ENCODE measurements around the gene DGCR8.

Gene DGCR8

DNA sequence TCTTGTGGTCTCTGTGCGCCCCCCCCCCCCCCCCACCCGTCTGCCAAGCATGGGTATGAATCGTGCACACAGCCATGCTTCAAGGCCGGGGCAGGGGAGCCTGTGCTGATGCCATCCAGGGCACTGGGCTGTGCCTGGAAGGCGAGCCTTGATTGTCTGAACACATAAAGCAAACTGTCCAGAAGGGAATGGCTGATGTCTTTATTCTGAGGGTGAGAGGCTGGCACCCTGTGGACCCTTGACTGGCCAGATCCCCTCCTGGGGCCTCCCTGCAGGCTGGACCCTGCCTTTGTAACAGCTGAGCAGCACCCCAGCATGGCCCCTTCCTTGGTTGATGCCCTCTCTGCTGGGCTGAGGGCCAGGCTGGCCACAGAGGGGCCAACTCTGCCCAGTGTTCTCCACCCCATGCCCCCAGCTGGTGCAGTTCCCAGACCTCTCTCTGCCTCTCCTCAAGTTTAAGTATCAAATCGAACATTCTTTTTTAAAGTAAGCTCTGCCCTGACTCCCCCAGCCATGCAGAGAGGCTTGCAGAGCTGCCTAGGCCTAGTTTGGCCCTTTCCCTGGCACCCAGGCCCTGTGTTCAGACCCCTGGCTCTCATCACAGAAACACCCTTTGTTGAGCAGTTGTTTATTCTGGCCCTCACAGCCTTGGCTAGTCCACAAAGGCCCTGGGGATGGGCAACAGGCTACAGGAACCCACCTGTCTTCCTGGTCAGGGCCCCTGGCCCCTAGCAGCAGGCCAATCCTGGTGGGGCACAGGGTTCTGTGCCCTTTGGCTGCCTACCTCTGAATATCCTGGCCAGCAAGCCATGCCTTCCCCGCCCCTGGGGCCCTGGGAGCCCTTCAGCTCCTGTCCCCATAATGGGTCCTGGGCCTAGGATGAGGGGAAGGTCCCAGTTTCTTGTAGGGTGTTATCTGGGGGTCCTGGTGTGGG, 31.9 kb downstream of the DGCR8 start:
- no peak for DNase-seq

- DNase-seq = no peak
Observed at GRCh38 chr22:20112623-20113511, 32.8 kb downstream of the DGCR8 start.

DNA sequence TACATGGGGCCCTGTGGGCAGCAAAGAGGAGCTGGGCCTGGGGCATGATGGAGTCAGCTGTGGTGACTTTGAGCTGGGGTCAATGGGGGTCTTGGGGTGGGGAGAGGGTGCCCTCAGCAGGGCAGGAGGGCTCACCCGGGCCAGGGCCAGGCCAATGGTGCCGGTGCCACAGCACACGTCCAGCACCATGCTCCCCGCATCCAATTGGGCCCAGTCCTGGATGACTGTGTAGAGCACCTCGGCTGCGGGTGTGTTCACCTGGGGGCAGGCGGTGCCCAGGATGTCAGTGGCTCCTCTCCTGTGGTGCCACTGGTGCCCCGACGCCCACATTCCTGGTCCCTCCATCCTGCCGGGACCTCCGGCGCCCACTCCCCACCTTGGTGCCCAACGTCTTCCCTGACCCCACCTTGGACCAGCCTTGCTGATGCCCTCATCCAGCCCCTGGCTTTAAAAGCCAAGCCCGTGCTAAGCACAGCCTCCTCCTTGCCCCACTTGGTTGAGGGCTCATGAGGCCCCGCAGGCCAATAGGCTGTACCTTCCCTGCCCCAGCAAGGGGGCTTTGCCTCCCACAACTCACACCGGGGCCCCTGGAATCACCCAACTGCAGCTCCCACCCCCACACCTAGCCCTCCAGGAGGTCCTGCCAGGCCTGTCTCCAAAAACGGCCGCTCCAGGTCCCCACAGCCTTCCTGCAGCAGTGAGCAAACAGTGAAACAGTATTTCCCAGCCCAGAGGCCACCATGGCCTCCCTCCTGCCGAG, 33.7 kb downstream of the DGCR8 start:
- DNase-seq = no peak

DNA sequence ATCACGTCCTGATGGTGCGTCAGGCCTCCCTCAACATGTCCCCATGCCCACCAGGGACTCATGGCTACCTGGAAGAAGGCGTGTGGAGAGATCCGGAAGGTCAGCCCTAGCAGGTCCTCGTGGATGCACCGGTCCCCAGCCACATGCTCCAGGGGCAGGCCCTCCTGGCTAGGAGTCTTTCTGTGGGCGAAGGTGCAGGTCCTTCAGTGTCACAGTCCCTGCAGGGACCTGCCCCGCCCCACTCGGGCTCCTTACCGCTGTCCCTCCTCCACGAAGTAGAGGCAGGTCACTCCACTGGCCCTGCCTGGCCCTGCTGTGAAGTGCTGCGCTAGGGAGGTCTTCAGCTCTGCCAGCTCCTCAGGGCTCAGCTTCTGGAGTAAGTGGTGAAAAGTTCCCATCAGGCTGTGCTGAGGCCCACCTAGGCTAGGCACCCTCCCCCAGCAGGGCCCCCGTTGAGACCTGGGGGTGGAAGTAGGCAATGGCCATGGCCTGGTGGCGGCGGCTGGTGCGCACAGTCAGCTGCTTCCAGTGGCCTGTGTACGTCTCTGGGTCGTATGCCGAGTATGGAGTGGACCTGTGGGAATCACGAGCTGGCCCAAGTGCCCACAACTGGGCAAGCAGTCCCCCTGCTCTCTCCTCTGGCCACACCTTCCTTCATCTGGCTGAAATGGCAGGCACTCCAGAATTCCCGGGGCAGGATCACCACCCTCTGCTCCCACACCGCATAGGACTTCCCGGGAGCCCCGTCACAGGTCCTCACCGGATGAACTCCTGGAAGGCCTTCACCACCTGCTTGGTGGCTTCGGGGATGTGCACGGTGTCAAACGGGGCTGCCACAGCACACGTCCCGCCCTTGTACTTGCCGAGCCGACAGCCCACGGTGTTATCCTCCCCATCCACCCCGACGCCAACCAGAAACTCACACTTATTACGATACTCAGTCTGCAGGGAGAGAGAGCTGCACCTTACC, 34.8 kb downstream of the DGCR8 start:
- no peak for DNase-seq

- no peak for DNase-seq
Observed at GRCh38 chr22:20115691-20116375, 35.8 kb downstream of the DGCR8 start, which contains the start of gene RANBP1. Gene RANBP1, plus strand, starts transcription at chr22:20116104. Its CDS starts 81 bp downstream, at chr22:20116185.

DNA sequence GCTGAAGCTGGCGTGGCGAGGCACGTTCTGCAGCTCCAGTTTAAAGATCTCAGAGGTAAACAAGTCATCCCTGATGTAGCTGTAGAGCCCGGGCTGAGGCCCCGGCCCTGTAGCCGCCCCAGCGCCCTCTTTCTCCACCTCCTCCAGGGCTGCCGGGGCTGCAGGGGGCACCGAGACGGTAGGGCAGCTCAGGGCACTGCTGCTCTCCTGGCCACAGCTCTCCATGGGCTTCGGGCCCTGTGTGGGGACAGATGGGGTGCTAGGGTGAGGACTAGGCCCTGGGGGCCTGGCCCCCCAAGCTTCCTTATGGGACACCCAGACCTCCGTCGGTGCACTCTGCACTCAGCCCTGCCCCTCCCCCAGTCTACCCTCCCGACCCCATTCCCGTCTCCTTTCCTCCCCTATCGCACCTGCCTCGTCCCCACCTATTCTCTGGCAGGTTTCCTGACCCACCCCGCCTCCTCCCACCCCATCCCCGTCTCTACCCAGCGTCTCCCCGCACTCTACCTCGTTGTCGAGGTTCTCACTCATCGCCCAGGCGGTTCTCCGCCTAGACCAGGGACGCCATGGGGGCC, 36.4 kb downstream of the DGCR8 start:
- DNase-seq = no peak

DNA sequence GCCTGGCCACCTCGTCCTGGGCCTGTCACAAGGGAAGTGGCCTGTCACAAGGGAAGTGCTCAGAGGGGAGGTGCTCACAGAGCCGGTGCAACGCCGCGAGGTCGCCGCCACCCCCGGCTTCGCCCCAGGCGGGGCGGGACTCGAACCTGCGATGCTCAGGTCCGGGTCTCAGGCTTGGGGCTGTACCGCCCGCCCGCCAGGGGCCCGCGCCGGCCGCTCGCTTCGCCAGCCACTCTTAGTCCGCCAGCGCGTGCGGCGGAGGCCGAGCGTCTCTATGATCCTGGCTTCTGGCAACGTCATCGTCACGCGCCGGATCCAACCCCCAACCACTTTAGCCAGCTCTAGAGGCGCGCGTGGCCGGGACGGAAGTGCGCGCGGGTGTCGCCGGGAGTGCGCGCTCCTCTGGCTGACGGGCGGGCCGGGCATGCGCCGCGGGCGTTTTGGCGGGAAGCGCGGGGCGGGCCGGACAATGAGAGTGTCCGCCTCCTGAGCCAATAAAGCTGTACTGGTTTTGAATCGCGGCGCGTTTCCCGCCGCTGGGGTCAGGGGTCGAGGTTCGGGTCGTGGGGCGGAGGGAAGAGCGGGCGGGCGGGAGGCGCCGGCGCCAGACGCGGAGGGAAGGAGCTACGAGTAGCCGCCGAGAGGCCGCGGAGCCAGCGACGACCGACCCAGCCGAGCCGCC, 37.1 kb downstream of the DGCR8 start, which contains the start of gene TRMT2A:
TSS of gene TRMT2A (minus strand) at position 276 of the 682 bp plus-strand sequence. CDS start 320 bp downstream, outside the sequence.
- peak; percentile 88 for DNase-seq

- no peak for DNase-seq
Observed at GRCh38 chr22:20117633-20118299, 37.7 kb downstream of the DGCR8 start.

DNA sequence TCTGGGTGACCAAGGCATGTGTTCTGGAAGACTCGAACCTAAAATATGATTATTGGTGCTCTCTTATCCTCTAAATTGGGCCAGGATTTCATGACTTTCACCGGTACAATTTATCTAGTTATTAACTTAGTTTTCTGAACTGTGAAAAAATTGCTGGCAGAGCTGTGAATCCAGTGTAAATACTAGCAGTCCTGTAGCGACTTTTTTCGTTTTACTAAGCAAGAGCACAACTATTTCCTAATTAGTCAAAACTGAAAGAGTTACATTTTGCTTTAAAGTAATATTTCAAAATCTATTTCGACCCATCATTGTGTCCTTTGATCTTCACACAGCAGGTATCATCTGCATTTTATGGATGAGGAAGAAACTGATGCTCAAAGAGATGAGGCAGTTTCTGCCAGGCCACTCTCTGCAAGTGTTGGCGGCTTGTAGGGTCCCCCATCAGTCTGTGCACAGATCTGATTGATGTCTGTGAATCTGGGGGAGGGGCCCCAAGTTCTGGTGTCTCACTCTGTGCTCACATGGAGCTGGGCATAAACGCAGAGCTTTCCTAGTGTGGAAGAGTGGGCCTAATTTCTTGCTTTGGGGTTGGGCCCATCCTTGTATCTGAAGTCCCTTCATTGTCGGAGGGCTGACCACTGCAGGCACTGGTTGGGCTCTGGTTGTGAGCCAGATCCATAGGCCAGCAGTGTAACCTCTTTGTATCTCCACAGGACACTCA, 38.4 kb downstream of the DGCR8 start:
- DNase-seq = no peak

DNA sequence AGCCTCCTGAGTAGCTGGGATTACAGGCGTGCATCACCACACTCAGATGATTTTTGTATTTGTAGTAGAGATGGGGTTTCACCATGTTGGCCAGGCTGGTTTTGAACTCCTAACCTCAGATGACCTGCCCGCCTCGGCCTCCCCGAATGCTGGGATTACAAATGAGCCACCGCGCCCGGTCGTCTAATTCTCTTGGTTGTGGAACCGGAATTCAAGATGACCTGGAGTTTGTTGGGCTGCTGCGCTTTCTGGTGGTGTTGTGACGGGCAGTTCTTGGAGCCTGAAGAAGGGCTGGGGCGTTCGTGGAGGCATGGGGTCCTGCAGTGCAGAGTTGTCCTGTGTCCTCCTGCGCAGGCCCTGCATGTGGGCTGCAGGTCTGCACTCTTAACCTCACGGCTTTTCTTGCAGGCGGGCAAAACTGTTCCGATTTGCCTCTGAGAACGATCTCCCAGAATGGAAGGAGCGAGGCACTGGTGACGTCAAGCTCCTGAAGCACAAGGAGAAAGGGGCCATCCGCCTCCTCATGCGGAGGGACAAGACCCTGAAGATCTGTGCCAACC, 41.9 kb downstream of the DGCR8 start:
- no peak for DNase-seq

GRCh38 chr22:20123366-20124082, 43.5 kb downstream of the DGCR8 start:
- no peak for DNase-seq

DNA sequence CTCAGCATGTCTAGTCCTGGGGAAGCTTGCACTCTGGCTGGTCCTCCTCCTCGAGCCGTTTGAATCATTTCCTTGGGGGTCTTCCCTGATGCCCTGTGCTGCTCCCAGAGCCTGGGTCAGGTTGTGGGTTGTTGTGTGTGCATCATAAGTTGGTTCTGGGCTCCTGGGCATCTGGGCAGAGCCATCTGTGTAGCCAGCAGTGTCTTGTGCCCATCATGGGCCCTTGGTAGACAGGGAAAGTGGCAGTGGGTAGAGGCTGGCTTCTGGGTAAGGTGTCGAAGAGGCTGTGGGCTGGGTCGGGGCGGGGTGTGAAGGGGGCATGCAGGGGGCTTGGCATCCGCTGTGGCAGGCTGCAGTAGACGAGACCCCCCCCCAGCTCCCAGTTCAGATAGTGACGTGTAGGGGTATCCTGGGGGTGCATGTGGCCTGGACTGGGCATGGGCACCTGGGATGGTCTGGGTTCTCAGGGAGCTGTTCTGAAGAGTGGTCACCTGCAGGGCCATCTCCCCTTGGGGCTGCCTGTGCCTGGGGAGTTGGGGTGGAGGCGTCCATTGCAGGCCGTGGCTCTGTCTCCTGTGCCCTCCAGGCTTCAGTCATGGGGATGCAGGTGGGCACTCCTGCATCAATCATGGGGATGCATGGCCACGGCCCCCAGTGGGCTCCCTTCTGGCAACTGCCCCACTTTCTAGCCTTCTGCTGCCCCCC, 44.2 kb downstream of the DGCR8 start:
- DNase-seq = no peak

GRCh38 chr22:20125201-20126174, 45.4 kb downstream of the DGCR8 start:
- DNase-seq = no peak

DNA sequence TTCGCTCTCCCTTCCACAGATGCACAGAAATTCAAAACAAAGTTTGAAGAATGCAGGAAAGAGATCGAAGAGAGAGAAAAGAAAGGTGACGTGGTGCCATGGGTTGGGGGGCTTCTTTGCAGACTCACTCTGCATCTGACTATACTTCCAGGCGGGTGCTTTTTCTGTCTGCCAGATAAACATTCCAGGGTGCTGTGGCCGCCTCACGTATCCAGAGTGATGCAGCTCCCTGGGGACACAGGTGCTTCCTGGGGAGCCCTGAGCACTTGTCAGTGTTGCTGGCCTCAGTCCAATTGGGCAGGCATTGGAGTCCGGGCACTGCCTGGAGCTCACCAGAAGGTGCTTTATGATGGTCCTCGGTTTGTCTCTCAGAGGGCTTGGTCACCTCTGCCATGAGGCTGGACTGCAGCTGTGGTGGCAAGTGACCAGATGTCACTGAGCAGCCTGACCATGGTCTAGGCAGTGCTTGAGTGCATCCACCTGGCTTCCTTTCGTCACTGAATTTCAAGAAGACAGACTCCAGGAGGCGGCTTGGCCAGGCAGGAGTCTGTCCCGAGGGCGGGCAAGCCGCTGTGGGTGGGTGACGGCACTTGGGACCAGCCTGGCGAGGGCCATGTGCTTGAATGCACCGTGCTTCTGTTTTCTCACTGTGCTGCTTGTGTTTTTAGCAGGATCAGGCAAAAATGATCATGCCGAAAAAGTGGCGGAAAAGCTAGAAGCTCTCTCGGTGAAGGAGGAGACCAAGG, 46.4 kb downstream of the DGCR8 start:
- no peak for DNase-seq
